T-helper 1 cell treated with Interleukin-12 subunit alpha and Interleukin-12 subunit beta and Interleukin-4 antibody, amounts not matched to agents 30 μg/mL and 1 μg/mL, for 36 hours (primary cell): ENCODE measurements around the gene DHRS12.

Experiments used
- H3K27ac Mint-ChIP-seq: one replicate; pipeline ENCODE4 v1.8.0; 2021; ENCODE audit warnings: mild to moderate bottlenecking, mixed read lengths
- H3K27me3 Mint-ChIP-seq: one replicate; pipeline ENCODE4 v1.8.0; 2021; ENCODE audit warnings: low read depth, mixed read lengths
- H3K36me3 Mint-ChIP-seq: one replicate; pipeline ENCODE4 v1.8.0; 2021; ENCODE audit warnings: low read depth, mixed read lengths
- H3K4me1 Mint-ChIP-seq: one replicate; pipeline ENCODE4 v1.8.0; 2021; ENCODE audit warnings: low read depth, mixed read lengths
- H3K4me3 Mint-ChIP-seq: one replicate; pipeline ENCODE4 v1.8.0; 2021; ENCODE audit warnings: mild to moderate bottlenecking, moderate library complexity, mixed read lengths
- H3K9me3 Mint-ChIP-seq: one replicate; pipeline ENCODE4 v1.8.0; 2021; ENCODE audit warnings: mixed read lengths

Gene DHRS12

DNA sequence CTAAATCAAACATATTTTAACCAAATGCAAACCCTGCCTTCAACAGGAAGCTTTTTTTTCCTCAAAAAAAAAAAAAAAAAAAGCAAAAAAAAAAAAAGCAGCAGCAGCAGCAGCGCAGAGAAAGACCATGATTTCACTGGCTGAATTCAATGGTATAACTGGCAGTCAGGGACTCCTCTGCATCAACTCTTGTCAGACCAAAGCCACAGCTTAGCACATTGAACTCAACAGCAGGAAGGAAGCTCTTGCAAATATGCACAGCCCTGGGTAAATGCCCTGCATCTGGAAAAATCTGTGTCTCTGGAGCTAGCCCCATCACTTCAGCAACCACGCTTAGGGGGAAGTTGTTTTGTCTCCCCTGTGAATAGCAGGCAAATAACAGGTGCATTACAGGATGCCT, 17.6 kb upstream of the DHRS12 start:
- Mint-ChIP-seq H3K36me3 (no peaks in the 10 kb centered on the region), H3K4me3 (peak overlapping the region; percentile 56), H3K9me3 (no peaks in the 10 kb centered on the region), H3K27ac (peak overlapping the region; percentile 33), H3K4me1 (peaks cover 76% of the 10 kb centered on the region), H3K27me3 (peaks cover 2% of the 10 kb centered on the region)

DNA sequence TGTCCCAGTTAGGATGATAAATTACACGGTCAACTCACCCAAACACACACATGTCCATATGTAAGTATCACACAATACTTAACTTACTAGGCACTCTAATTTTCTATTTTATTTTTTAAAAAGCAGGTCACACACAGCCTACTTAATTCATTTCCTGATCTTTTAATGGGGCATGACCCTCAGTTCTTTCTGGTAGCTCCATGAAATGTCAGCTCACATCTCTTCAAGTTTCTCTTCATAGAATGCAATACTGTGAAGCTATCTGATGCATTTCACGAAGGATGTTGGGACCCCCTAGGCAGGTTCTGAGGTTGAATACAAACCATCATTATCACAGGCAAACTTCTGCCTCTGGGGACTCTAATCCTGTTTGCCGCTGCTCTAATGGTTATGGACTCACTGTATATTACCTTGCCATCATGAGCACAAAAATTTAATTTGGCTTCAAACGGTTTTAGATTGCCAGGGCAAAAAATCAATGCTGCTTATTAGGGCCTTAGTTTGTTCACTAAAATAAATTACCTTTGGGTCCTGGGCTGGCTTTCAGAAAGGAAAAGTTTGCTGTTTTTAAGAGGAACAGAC, 16.1 kb upstream of the DHRS12 start:
- Mint-ChIP-seq H3K4me3 (no peak overlapping the region), H3K9me3 (no peaks in the 10 kb centered on the region), H3K27ac (no peak overlapping the region), H3K4me1 (peaks cover 68% of the 10 kb centered on the region), H3K36me3 (no peaks in the 10 kb centered on the region), H3K27me3 (peaks cover 4% of the 10 kb centered on the region)

DNA sequence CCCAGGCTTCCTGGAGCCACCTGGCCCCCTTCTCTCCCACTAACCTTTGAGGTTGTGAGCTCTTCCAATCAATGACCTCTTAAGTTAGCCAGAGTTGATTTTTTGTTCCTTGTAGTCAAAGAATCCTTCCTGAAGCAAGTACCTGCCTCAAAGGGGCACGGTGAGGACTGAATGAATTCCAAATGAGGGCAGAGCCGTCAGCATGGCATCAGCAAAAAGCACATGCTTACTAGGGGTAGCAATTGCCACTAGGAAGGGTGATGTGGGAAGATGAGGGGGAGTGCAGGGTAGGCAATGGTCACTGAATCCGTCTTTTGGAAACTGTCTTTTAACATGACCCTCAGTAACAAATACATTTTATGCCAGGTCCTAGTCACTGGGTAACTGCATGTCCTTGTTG, 15.6 kb upstream of the DHRS12 start:
- no peaks in the 10 kb centered on the region for H3K36me3 Mint-ChIP-seq
- H3K27me3 Mint-ChIP-seq: peaks cover 4% of the 10 kb centered on the region
- H3K4me1 Mint-ChIP-seq: peaks cover 68% of the 10 kb centered on the region

DNA sequence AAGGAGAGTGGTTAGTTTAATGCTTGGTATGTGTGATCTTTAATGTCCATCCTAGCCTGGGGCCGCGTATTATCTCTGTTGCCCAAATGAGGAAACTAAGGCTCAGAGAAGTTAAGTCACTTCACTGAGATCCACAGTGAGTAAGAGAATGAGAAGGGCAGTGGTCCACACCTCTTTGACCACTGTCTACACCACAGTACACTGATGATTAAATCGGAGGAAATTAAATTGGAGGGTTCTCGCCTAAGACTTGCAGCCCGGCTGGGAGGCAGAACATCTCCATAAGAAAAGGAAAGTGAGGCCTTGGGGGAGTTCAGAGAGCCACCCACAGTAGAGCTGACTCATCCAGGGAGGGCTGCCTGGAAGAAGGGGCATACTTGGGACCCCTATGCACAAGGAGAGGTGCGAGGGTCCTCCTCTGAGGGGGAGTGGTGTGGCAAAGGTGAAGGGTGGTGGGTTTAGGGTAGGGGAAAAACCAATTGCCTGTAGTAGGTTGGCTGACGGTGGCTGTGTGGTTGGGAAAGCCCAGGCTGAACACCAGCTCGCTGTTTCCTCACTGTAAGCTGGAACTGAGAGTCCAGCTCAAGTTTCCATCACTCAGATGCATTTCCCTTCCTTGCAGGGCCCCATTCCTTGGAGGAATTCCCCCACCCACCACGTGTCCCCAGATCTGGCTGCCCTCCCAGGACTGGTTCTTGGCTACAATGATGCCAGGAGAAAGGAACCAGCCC, 15.0 kb upstream of the DHRS12 start:
- Mint-ChIP-seq H3K4me3 (no peak overlapping the region), H3K36me3 (no peaks in the 10 kb centered on the region), H3K27ac (peak overlapping the region; percentile 57), H3K27me3 (peaks cover 4% of the 10 kb centered on the region), H3K4me1 (peaks cover 62% of the 10 kb centered on the region), H3K9me3 (no peaks in the 10 kb centered on the region)

More for the DNA sequence above, 15.6 kb upstream of the DHRS12 start:
- H3K4me3 Mint-ChIP-seq: no peak overlapping the region
- peak overlapping the region; percentile 57 for H3K27ac Mint-ChIP-seq
- no peaks in the 10 kb centered on the region for H3K9me3 Mint-ChIP-seq

DNA sequence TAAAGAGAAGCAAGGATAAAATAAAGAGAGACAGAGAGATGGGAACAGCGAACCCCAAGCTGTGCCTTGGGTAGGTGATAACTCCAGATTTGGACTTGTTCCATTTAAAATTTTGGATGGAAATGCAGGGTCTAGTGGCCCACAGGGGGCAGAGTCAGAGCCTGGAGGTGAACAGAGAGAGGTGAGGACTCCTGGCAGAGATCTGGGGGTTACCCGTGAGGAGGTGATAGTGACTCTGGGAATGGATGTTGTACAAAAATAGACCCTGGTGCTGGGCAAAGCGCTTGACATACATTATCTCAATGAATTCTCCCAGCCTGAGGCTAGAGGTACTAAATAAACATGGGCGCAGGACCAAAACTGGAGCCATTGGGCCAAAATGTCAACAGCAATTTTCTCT, 14.3 kb upstream of the DHRS12 start:
- H3K27me3 Mint-ChIP-seq: peaks cover 4% of the 10 kb centered on the region
- peaks cover 58% of the 10 kb centered on the region for H3K4me1 Mint-ChIP-seq
- H3K4me3 Mint-ChIP-seq: no peak overlapping the region
- H3K9me3 Mint-ChIP-seq: no peaks in the 10 kb centered on the region
- H3K36me3 Mint-ChIP-seq: no peaks in the 10 kb centered on the region
- peak overlapping the region; percentile 8 for H3K27ac Mint-ChIP-seq

DNA sequence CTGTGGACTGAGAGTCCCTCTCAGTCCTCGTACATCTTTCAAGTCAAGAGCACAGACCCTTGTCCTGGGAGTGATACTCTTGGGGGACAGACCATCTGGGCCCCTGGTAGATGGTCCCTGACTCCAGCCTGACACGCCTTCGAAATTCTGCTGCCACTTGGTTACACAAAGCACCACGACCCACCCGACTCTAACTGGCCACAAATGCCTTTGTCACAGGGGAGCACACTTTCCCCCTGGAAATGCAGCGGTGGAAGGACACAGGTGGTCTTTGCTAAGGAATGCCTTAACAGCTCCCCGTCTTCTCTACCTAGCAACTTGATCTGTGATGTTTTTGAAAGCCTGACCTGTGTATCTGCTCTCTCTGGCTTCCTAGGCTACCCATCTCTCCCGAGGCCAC, 13.8 kb upstream of the DHRS12 start:
- Mint-ChIP-seq H3K4me1 (peaks cover 56% of the 10 kb centered on the region), H3K9me3 (no peaks in the 10 kb centered on the region), H3K4me3 (no peak overlapping the region), H3K36me3 (no peaks in the 10 kb centered on the region), H3K27me3 (peaks cover 4% of the 10 kb centered on the region), H3K27ac (peak overlapping the region; percentile 8)

DNA sequence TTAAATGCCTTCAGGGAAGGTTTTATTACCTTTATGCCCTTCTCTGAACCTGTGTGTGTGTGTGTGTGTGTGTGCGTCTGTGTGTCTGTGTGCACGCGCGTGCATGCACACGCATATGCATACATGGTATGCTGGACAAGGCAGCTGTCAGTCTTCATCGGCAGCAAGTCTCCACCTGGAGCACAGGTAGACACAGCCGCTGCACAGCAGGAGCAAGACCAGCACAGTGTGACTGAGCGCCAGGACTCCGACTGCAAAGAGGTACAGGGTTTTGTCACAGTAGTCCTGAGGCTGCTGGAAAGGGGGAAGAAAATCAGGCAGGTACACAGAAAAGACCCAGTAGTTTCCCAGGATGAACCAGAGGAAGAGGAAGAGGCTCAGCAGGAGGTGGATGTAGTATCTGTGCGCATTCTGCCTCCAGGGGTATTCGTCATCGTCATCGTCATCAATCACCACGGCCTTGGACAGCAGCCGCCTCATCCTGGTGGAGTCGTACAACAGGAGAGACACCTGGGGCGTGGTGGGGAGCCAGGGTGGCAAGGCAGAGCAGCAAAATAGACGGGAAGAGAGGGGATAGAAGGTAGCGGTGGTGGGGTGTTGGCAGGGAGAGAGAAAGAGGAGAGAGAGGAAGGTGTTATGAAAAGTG, 12.8 kb upstream of the DHRS12 start:
- H3K4me1 Mint-ChIP-seq: peaks cover 52% of the 10 kb centered on the region
- peak overlapping the region; percentile 12 for H3K27ac Mint-ChIP-seq
- H3K27me3 Mint-ChIP-seq: peaks cover 4% of the 10 kb centered on the region
- H3K4me3 Mint-ChIP-seq: no peak overlapping the region
- no peaks in the 10 kb centered on the region for H3K36me3 Mint-ChIP-seq
- H3K9me3 Mint-ChIP-seq: no peaks in the 10 kb centered on the region

DNA sequence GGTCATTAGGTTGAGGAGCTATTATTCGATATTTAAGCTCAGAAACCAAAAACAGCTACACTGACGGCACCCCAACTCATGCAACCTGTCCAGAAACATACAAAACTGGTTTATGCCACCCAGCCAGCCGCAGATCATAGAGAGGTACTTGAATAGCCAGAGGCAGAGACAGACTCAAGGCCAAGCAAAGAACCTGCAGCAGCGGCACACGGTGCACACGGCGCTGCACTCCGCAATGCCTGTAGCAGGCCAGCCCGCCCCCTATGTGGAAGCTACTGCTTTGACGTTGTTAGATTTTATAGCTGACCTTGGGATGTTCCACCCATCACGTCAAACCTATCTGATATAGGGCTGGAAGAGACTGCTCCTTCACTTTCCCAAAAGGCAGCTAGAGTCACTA, 11.9 kb upstream of the DHRS12 start:
- Mint-ChIP-seq H3K27ac (no peak overlapping the region), H3K9me3 (no peaks in the 10 kb centered on the region), H3K4me3 (no peak overlapping the region), H3K27me3 (peaks cover 4% of the 10 kb centered on the region), H3K4me1 (peaks cover 48% of the 10 kb centered on the region), H3K36me3 (no peaks in the 10 kb centered on the region)

DNA sequence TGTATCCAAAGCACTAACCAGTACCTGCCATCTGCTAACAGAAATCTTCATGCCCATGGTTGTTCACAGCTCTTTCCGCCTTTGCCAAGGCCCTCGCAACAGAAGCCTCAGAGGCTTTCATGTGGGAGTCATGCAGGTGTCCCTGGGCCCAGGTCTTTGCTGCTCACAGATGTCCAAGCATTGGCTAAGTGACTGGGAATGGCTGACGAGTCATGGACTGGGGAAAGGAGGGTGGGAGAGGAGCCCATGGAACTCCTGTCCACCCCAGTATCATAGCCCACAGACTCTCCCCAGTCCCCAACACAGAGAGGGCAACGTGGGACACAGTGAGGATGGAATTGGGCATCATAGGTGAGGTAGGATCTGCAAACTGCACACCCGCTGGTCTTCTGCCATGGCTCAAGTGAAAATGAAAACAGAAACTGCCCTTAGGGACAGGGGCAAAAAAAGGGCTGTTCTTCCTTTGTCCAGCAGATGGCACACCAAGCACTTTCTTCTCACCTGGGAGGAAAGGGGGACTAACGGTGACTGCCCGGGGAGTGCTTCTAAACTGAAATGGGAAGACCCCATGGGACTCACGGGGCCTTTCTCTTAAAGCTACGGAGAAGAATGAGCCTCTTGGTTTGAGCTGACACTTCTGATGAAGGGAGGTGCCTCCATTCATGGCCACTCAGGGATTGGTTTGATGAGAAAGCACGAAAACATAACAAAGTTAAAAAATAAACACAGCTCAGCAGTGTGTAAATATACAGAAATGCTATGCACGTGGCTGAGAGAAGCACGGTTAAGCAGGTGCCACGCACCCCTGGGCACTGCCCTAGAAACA, 11.1 kb upstream of the DHRS12 start:
- H3K4me3 Mint-ChIP-seq: peak overlapping the region; percentile 33
- H3K36me3 Mint-ChIP-seq: no peaks in the 10 kb centered on the region
- peak overlapping the region; percentile 49 for H3K27ac Mint-ChIP-seq
- H3K9me3 Mint-ChIP-seq: no peaks in the 10 kb centered on the region
- H3K27me3 Mint-ChIP-seq: peaks cover 4% of the 10 kb centered on the region
- H3K4me1 Mint-ChIP-seq: peaks cover 40% of the 10 kb centered on the region

DNA sequence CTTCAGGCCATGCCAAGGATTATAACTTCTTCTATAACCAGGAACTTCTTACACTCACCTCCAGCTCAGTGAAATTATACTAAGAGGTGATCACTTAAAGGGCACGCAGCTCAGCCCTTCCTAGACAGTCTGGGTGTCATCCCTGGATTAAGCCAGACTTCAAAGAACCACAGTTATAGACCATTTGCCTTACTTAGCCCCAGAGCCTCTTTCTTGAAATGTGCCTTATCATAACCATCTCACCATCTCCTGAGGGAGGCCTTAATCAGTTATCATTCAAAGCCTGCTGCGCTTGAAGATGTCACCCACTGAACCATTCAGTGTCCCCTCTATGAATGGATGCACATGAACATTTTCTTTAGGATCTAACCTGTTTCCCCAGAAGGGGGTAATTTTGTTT, 10.1 kb upstream of the DHRS12 start:
- H3K4me3 Mint-ChIP-seq: no peak overlapping the region
- peaks cover 30% of the 10 kb centered on the region for H3K4me1 Mint-ChIP-seq
- H3K27me3 Mint-ChIP-seq: peaks cover 4% of the 10 kb centered on the region
- H3K9me3 Mint-ChIP-seq: no peaks in the 10 kb centered on the region
- no peaks in the 10 kb centered on the region for H3K36me3 Mint-ChIP-seq
- no peak overlapping the region for H3K27ac Mint-ChIP-seq

DNA sequence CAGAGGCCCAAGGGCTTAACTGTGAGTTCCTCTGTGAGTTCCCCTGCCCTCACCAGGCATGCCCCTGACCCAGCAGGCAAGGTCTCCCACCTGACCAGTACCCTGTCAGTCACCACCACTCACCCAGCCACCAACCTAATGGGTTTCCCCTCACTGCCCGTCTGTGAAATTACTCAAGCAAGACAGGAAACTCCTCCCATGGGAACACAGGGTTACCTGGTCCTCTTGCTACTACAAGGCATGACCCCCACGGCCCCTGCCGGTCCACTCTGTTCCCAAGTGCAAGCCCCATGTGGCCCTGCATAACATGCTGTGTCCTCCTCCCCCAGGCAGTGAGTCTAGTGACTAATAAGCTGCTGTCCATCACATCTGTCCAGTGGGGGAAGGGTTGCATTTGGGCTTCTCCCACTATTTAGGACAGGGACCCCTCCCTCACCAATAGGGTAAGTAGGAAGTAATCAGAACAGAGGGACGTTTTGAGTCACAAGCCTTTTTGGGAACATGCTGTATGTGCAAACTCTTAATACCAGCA, 8.0 kb upstream of the DHRS12 start:
- Mint-ChIP-seq H3K4me1 (peaks cover 19% of the 10 kb centered on the region), H3K4me3 (no peak overlapping the region), H3K36me3 (no peaks in the 10 kb centered on the region), H3K9me3 (no peaks in the 10 kb centered on the region), H3K27ac (no peak overlapping the region), H3K27me3 (peaks cover 4% of the 10 kb centered on the region)

DNA sequence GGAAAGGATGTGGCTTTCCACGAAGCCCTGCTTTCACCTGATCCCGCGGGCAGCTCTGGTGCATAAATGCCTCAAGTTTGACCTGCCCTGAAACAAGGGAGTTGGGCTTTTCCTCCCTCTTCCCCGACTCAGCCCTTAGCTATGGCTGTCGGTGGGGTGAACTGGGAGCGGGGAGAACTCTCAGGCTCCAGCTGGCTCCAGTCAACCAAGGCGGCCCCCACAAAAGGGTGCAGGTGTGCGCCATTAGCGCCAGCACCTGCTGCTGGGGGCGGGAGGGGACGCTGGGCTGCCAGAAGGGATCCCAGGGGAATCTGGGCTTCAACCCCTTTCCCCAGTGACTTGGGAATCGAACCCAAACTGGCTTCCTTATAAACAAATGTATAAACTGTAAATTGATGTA, 7.1 kb upstream of the DHRS12 start:
- H3K27me3 Mint-ChIP-seq: no peaks in the 10 kb centered on the region
- H3K4me1 Mint-ChIP-seq: peaks cover 16% of the 10 kb centered on the region
- H3K36me3 Mint-ChIP-seq: no peaks in the 10 kb centered on the region
- no peak overlapping the region for H3K4me3 Mint-ChIP-seq
- no peaks in the 10 kb centered on the region for H3K9me3 Mint-ChIP-seq
- no peak overlapping the region for H3K27ac Mint-ChIP-seq

DNA sequence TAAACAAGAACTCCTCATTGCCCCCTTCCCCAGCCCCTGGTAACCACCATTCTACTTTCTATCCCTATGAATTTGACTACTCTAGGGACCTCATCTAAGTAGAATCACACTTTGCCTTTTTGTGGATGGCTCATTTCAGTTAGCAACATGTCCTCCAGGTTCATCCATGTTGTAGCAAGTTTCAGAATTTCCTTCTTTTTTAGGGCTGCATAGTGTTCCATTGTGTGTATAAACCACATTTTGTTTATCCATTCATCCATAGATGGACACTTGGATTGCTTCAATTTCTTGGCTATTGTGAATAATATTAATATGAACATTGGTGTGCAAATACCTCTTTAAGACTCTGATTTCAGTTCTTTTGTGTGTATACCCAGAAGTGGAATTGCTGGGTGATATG, 4.8 kb upstream of the DHRS12 start:
- H3K4me1 Mint-ChIP-seq: peaks cover 22% of the 10 kb centered on the region
- H3K36me3 Mint-ChIP-seq: no peaks in the 10 kb centered on the region
- H3K9me3 Mint-ChIP-seq: no peaks in the 10 kb centered on the region
- no peaks in the 10 kb centered on the region for H3K27me3 Mint-ChIP-seq
- H3K27ac Mint-ChIP-seq: no peak overlapping the region
- no peak overlapping the region for H3K4me3 Mint-ChIP-seq

DNA sequence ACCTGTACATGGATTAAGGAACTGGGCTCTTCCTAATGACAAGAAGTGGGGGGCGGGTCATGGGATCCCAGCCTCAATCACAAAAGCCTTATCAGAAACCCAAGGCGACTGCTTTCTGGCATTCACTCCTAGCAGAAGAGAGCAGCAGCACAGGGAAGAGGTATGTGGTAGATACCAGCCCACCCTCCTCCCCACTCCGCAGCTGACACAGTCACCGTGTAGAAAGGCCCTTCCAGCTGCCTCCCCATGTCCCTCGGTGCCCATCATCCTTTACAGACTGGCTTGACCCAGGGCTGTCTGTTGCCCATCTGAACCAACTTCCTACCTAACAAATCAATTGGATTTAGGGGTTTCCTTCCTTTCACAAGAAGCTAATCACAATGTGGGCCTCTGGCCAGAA, 3.1 kb upstream of the DHRS12 start:
- peaks cover 34% of the 10 kb centered on the region for H3K4me1 Mint-ChIP-seq
- H3K27me3 Mint-ChIP-seq: no peaks in the 10 kb centered on the region
- H3K4me3 Mint-ChIP-seq: no peak overlapping the region
- no peaks in the 10 kb centered on the region for H3K36me3 Mint-ChIP-seq
- H3K9me3 Mint-ChIP-seq: no peaks in the 10 kb centered on the region
- H3K27ac Mint-ChIP-seq: no peak overlapping the region
